NT2/D1 (cell line): ENCODE data around the gene PRKD2.

ENCODE experiments used
- SUZ12 ChIP-seq: IDR thresholded peaks from 2 replicates; pipeline ENCODE4 v1.6.1; 2011; ENCODE audit not compliant: insufficient read length, insufficient read depth; ENCODE audit errors: extremely low read depth
- YY1 ChIP-seq: IDR thresholded peaks from 2 replicates; pipeline ENCODE4 v1.6.1; 2011; ENCODE audit not compliant: insufficient read length, insufficient read depth

GRCh38 chr19:46730595-46730994, 13.7 kb upstream of the PRKD2 start:
- no peak for TF ChIP-seq YY1
- no peak for TF ChIP-seq SUZ12
